GOT3 (cell line): ENCODE data around the gene DCLK1.

Source experiments
- DNase-seq: peaks from one replicate; lab custom pipeline; 2025; ENCODE audit warnings: mixed read lengths; lab: John Stamatoyannopoulos, UW

Gene DCLK1

DNA sequence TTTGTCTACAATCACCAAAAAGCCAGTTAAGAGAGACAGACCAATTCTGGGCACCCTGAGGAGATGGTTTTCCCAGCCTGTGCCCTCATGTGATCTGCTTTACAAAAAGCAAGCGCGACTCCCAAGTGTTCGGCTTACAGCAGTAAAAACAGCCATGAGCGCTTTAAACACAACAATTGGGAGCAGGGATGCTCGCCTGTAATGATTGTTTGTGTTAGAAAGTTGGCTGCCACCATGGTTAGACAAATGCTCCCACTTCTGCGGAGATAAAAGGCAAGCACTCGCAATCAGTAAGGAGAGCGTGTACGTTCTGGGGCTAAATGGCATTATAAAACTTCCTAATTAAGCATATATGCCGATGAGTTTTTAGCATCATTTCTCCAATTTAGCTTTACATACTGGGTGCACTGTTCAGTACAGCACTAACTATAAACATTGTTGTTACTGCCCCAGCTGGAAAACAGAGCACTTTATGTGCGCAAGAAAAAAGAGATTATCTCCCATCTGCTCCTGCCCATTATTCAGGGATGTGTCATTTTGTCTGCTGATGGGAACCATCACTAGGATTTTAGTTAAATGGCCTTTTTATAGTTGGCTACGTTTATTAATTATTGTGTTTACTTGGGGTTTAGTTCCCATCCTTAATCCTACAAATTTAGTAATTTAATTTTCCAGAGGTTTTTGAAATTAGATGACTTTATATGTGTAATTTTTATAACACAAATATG, 345.4 kb downstream of the DCLK1 start:
- no peak for DNase-seq

- DNase-seq, result no peak
Measured at GRCh38 chr13:35784286-35784951, 346.8 kb downstream of the DCLK1 start.

- DNase-seq, result no peak
Measured at GRCh38 chr13:35782793-35783192, 348.4 kb downstream of the DCLK1 start.

- DNase-seq, result no peak
Measured at GRCh38 chr13:35781036-35782000, 349.9 kb downstream of the DCLK1 start.

- no peak for DNase-seq
Measured at GRCh38 chr13:35780613-35781012, 350.6 kb downstream of the DCLK1 start.

DNA sequence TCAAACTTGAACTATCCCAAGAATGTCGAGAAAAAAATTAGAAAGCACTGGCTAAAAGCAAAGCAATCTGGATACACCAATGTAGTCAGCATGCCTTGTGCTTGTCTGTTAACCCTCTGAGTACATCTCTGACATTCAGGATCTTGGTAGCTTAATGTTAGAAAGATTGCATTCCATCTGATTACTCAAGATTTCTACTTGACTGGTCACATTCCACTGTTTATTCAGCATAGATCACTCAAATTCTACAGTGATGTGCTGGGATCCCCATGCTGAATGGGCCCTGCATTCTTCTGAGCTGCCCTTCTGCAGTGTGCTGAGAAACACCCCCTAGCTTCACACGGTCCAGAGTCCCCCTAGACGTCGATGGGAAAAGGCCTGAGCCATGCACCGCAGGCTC, 359.3 kb downstream of the DCLK1 start:
- no peak for DNase-seq

GRCh38 chr13:35770756-35771297, 360.4 kb downstream of the DCLK1 start:
- DNase-seq, result no peak

DNA sequence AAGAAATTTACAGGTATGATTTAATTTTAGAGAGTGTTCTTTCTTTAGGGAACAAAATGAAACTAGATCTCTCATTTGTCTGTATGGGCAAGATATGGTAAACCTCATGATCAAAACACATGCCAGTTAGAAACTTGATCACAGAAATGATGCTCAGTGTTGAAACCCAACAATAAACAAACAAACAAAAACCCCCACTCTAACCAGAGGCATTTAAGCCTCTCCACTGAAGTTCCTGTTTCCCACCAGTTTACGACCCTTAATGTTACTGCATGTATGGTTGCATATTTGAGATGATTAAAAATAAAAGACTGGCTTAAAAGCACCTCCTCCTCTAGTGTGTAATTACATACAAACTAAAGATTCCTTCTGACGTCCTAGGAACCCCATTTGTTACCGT, 361.4 kb downstream of the DCLK1 start:
- no peak for DNase-seq

- DNase-seq, result no peak
Measured at GRCh38 chr13:35768551-35768950, 362.6 kb downstream of the DCLK1 start.

GRCh38 chr13:35768073-35768472, 363.1 kb downstream of the DCLK1 start:
- no peak for DNase-seq

- DNase-seq, result no peak
Measured at GRCh38 chr13:35767256-35767976, 363.8 kb downstream of the DCLK1 start.

DNA sequence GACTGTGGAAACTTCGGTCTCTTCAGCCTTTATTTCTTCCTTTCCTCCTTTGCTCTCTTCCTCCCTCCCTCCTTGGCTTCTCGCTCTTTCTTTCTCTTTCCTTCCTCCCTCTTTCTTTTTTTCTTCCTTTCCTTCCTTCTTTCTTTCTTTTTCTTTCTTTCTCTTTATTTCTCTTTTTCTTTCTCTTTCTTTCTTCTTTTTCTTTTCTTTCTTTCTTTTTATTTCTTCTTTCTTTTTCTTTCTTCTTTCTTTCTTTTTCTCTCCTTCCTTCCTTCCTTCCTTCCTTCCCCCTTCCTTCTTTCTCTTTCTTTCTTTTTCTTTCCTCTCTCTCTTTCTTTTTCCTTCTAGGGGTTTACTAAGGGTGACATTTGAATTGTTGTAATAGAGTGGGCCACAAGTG, 364.5 kb downstream of the DCLK1 start:
- no peak for DNase-seq

DNA sequence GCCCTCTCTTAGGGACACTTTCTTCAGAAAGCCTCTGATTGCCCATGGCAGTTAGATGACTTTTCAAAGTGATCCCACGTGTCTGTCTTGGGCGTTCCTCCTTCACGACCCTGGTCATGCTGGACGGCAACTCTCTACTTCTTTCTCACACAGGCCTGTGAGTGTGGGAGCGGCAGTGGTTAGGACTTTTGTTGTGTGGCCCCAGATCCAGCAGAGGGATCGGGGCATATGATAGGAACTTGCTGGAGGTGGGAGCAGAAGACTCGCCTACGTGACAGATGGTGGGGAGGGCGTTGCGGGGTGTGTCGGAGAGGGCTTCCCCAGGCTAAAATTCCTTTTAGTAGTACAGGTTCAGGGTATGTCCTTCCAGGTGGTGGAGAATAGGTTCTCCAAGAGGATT, 365.2 kb downstream of the DCLK1 start:
- DNase-seq, result no peak

GRCh38 chr13:35765366-35765765, 365.8 kb downstream of the DCLK1 start:
- no peak for DNase-seq

DNA sequence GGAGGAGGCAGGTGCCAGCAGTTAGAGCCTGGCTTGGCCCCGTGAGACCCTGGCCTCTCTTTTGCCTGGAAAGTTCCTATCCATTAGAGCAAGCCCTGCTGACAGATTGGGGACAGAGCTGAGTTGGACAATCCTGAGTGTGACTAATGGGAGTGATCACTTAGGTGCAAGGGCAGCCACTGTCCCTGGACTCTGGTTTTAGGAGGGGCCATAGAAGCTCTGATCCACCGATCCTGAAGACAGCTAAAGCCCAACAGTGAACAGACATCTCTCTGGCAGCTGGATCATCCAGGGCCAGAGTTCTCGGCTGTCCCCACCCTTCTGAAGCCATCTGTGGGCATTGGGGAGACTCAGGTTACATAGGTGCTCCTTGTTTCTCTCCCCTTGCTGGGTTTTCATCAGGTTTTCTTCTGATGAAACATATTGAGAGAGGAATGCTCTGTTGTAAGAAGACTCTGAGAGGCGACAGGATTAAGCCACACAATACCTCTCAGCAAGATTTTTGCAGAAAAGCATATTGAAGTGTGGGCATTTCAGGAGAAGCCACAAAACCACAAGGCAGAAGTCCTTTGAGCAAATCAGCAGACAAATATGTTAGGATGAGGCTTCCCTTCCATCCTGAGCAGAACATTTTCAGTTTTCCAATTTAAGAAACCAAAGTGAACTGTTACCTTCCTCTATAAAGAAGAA, 366.7 kb downstream of the DCLK1 start:
- DNase-seq, result no peak

DNA sequence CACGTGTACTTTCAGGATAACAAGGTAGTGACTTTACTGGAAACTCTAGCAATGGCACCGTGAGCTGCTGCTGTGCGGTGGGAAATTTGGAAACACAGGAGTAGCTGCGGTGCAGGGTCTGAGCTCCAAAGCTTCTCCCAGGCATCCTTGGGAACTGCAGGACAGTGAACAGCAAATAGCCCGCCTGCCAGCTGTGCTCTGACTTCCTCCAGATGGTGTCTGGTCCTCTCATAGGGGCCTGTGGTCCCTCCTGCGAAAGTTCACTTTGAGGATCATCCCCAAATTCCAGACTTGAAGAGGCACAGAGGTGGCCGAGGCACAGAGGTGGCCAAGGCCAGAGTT, 367.4 kb downstream of the DCLK1 start:
- no peak for DNase-seq

DNA sequence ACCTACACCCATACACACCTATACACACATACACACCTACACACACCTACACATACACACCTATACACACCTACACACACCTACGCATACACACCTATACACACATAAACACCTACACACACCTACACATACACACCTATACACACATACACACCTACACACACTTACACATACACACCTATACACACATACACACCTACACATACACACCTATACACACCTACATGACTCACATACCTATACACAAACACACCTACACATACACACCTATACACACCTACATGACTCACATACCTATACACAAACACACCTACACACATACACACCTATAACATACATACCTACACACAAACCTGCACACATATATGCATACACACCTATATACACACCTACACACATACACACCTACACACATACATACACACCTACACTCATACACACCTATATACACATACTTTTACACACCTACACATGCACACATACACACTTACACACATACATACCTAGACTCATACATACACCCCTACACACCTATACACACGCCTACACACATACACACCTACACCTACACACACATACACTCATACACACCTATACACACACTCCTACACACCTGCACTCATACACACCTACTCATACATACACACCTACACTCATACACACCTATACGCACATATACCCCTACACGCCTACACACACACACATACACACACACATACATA, 368.0 kb downstream of the DCLK1 start:
- DNase-seq, result no peak

DNA sequence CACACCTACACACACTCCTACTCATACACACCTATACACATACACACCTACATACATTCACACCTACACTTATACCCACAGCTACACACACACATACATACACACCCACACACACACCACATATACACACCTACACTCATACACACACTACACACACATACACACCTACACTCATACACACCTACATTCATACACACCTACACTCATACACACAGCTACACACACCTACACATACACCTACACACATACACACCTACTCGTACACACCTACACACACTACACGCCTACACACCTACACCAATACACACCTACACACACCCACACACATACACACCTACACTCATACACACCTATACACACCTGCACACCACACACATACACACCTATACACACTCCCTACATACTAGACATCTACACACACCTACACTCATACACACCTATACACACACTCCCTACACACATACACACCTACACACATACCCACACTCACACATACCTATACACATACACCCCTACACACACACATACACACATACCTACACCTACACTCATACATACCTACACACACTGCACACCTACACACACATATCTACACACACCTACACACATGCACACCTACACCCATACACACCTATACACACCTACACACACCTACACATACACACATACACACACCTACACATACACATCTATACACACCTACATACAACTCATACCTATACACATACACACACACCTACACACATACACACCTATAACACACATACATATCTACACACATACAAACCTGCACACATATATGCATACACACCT, 369.5 kb downstream of the DCLK1 start:
- DNase-seq, result no peak

DNA sequence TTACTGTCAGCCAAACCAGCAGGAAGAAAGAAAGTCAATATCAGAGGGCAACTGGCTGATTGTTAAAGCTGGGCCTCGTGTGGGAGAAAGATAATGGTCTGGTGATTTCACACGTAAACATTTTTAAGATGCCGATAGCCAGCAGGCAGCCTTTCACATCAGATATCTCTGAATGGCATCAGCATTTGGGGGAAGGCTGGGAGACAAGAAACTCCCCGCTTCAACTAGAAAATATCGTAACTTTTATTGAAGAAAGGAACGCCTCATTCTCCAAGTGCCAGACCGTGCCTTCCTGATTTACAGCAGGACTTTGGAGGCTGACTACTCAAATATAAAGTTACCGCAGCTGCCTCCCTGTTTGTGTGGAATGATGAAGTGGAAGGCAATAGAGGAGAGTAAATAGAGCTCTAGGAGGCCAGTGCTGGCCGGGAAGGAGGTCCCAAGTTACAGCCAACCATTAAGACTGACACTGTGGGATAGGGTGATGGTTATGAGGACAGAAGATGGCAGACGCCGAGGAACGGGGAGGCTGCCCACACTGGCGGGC, 370.4 kb downstream of the DCLK1 start:
- no peak for DNase-seq
